ENCODE results near the gene MMP27. TPM values are rescaled to one million over a fixed set of nuclear protein-coding genes. Genes with fewer than 3 reads are reported as not detected.
A peak's percentile ranks its signal among the peaks of the same experiment; 100 is the strongest.
"Not testable (repeated sequence)": the region's sequence is repeated elsewhere in the genome, so short reads cannot be mapped to it uniquely, and the experiment has no call there.

The MMP27 gene, protein sequence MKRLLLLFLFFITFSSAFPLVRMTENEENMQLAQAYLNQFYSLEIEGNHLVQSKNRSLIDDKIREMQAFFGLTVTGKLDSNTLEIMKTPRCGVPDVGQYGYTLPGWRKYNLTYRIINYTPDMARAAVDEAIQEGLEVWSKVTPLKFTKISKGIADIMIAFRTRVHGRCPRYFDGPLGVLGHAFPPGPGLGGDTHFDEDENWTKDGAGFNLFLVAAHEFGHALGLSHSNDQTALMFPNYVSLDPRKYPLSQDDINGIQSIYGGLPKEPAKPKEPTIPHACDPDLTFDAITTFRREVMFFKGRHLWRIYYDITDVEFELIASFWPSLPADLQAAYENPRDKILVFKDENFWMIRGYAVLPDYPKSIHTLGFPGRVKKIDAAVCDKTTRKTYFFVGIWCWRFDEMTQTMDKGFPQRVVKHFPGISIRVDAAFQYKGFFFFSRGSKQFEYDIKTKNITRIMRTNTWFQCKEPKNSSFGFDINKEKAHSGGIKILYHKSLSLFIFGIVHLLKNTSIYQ
- polyA plus RNA-seq (ENCODE audit: low read depth in 6 of 6) = not detected

- DNase-seq (no peak), ATAC-seq (ENCODE audit: low read depth in 2 of 2) (no peak)
- Mint-ChIP-seq H3K27me3 (peaks cover 21 to 26% (median 23%) of the 10 kb centered on the region in 3 donors), H3K4me3 (no peak within 1 kb of the TSS), H3K4me1 (no peaks in the 10 kb centered on the region), H3K36me3 (no peaks in the 10 kb centered on the region), H3K9me3 (peaks cover 0 to 3% (median 0%) of the 10 kb centered on the region in 7 donors), H3K27ac (peak within 1 kb of the TSS in 2 of 6 donors; percentile 8 to 42)
Observed at GRCh38 chr11:102705626-102706025, at the start of gene MMP27. Gene MMP27 (minus strand): TSS chr11:102705769. CDS start chr11:102705714, 55 bp downstream.

- DNase-seq = no peak
- Mint-ChIP-seq H3K4me1 (peaks cover 0 to 4% (median 0%) of the 10 kb centered on the region in 3 donors), H3K4me3 (no peak overlapping the region), H3K27me3 (peaks cover 32 to 42% (median 35%) of the 10 kb centered on the region in 3 donors), H3K9me3 (peaks cover 0 to 8% (median 3%) of the 10 kb centered on the region in 7 donors), H3K36me3 (no peaks in the 10 kb centered on the region), H3K27ac (peak overlapping the region in 1 of 6 donors; percentile 1)
- no peak for ATAC-seq (ENCODE audit: low read depth in 2 of 2)
Observed at GRCh38 chr11:102753267-102753666, 47.7 kb upstream of the MMP27 start.

DNA sequence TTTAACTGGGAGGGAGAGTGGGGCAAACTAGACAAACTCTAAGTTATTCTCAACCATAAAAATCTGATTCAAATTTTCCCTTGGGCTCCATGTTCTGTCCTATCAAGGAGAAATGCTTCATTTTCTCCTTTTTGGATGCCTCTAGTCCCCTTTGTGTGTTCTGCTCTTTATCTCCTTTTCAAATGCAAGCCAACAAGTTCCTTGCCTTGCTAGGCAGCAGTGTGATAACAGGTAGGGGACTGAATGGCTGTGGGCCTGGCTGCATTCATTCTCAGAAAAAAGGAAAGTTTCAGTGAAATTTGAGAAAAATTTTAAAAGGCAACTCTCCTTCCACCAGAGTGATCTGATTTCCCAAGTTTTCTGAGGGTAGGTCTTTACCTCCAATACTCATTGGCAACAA is 46.1 kb upstream of the MMP27 start:
- Mint-ChIP-seq H3K27ac (no peak overlapping the region), H3K9me3 (peaks cover 3 to 13% (median 11%) of the 10 kb centered on the region in 7 donors), H3K36me3 (peaks cover 0 to 10% of the 10 kb centered on the region in 2 donors), H3K27me3 (peaks cover 27 to 40% (median 32%) of the 10 kb centered on the region in 3 donors), H3K4me3 (no peak overlapping the region), H3K4me1 (no peaks in the 10 kb centered on the region)
- ATAC-seq (ENCODE audit: low read depth in 2 of 2) = no peak
- no peak for DNase-seq

GRCh38 chr11:102749101-102749722 is 43.6 kb upstream of the MMP27 start:
- no peak overlapping the region for H3K27ac Mint-ChIP-seq
- peaks cover 0 to 10% of the 10 kb centered on the region in 2 donors for H3K36me3 Mint-ChIP-seq
- ATAC-seq (ENCODE audit: low read depth in 2 of 2) (no peak), DNase-seq (no peak)
- peaks cover 5 to 17% (median 13%) of the 10 kb centered on the region in 7 donors for H3K9me3 Mint-ChIP-seq
- peaks cover 12 to 32% (median 18%) of the 10 kb centered on the region in 3 donors for H3K27me3 Mint-ChIP-seq
- no peaks in the 10 kb centered on the region for H3K4me1 Mint-ChIP-seq
- no peak overlapping the region for H3K4me3 Mint-ChIP-seq

- DNase-seq; H3K4me1 Mint-ChIP-seq; ATAC-seq (ENCODE audit: low read depth in 2 of 2); H3K27ac Mint-ChIP-seq; H3K4me3 Mint-ChIP-seq: not testable (repeated sequence)
- Mint-ChIP-seq H3K27me3 (peaks cover 5 to 24% (median 18%) of the 10 kb centered on the region in 3 donors), H3K9me3 (peaks cover 5 to 17% (median 13%) of the 10 kb centered on the region in 7 donors), H3K36me3 (peaks cover 0 to 10% of the 10 kb centered on the region in 2 donors)
Observed at GRCh38 chr11:102746746-102747578, 41.4 kb upstream of the MMP27 start.

DNA sequence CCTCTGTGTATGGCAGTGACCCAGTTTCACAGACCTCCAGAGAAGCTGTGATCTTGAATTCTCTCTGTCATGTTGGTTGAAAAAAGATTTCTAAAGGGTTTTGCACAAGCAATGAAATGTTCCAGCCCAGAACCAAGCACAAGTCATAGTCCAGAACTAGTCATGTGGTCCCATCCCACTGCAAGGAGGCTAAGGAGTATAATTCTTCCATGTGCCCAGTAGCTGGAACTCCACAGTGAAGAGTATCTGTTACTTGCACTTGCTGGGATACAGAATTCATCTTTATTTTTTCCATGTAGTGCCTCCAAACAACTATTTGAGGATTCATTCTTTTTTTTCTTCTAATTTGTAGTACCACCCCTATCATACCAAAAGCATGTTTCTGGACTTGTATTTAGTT is 29.1 kb upstream of the MMP27 start:
- H3K27me3 Mint-ChIP-seq = peaks cover 16 to 28% (median 17%) of the 10 kb centered on the region in 3 donors
- no peak overlapping the region for H3K27ac Mint-ChIP-seq
- H3K4me3 Mint-ChIP-seq = no peak overlapping the region
- no peaks in the 10 kb centered on the region for H3K4me1 Mint-ChIP-seq
- DNase-seq = no peak
- peaks cover 0 to 13% (median 4%) of the 10 kb centered on the region in 7 donors for H3K9me3 Mint-ChIP-seq
- no peak for ATAC-seq (ENCODE audit: low read depth in 2 of 2)
- H3K36me3 Mint-ChIP-seq = no peaks in the 10 kb centered on the region

GRCh38 chr11:102733232-102733875 is 27.8 kb upstream of the MMP27 start:
- H3K9me3 Mint-ChIP-seq = peaks cover 0 to 4% (median under 1%) of the 10 kb centered on the region in 7 donors
- ATAC-seq (ENCODE audit: low read depth in 2 of 2) (no peak), DNase-seq (no peak)
- no peaks in the 10 kb centered on the region for H3K36me3 Mint-ChIP-seq
- H3K4me3 Mint-ChIP-seq = no peak overlapping the region
- no peaks in the 10 kb centered on the region for H3K4me1 Mint-ChIP-seq
- peak overlapping the region in 2 of 6 donors; percentile 39 to 48 for H3K27ac Mint-ChIP-seq
- peaks cover 6 to 24% (median 11%) of the 10 kb centered on the region in 3 donors for H3K27me3 Mint-ChIP-seq

DNA sequence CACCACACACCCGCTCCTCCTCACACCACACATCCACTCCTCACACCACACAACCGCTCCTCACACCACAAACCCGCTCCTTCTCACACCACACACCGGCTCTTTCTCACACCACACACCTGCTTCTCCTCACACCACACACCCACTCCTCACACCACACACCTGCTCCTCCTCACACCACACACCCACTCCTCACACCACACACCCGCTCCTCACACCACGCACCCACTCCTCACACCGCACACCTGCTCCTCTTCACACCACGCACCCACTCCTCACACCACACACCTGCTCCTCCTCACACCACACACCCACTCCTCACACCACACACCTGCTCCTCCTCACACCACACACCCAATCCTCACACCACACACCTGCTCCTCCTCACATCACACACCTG is 25.4 kb upstream of the MMP27 start:
- H3K9me3 Mint-ChIP-seq; ATAC-seq (ENCODE audit: low read depth in 2 of 2); H3K36me3 Mint-ChIP-seq; H3K27me3 Mint-ChIP-seq; H3K4me3 Mint-ChIP-seq; H3K4me1 Mint-ChIP-seq; DNase-seq; H3K27ac Mint-ChIP-seq: not testable (repeated sequence)

GRCh38 chr11:102729849-102730815 is 24.6 kb upstream of the MMP27 start:
- DNase-seq = no peak
- Mint-ChIP-seq H3K4me3 (no peak overlapping the region), H3K27ac (no peak overlapping the region), H3K36me3 (no peaks in the 10 kb centered on the region), H3K27me3 (peaks cover 0 to 7% (median 0%) of the 10 kb centered on the region in 3 donors), H3K4me1 (no peaks in the 10 kb centered on the region), H3K9me3 (peaks cover 0 to 3% (median 0%) of the 10 kb centered on the region in 7 donors)
- no peak for ATAC-seq (ENCODE audit: low read depth in 2 of 2)

GRCh38 chr11:102727890-102728289 is 22.3 kb upstream of the MMP27 start:
- no peak for ATAC-seq (ENCODE audit: low read depth in 2 of 2)
- H3K9me3 Mint-ChIP-seq = peaks cover 0 to 10% (median 0%) of the 10 kb centered on the region in 7 donors
- DNase-seq = no peak
- no peaks in the 10 kb centered on the region for H3K36me3 Mint-ChIP-seq
- no peaks in the 10 kb centered on the region for H3K27me3 Mint-ChIP-seq
- H3K4me3 Mint-ChIP-seq = no peak overlapping the region
- no peaks in the 10 kb centered on the region for H3K4me1 Mint-ChIP-seq
- H3K27ac Mint-ChIP-seq = no peak overlapping the region

DNA sequence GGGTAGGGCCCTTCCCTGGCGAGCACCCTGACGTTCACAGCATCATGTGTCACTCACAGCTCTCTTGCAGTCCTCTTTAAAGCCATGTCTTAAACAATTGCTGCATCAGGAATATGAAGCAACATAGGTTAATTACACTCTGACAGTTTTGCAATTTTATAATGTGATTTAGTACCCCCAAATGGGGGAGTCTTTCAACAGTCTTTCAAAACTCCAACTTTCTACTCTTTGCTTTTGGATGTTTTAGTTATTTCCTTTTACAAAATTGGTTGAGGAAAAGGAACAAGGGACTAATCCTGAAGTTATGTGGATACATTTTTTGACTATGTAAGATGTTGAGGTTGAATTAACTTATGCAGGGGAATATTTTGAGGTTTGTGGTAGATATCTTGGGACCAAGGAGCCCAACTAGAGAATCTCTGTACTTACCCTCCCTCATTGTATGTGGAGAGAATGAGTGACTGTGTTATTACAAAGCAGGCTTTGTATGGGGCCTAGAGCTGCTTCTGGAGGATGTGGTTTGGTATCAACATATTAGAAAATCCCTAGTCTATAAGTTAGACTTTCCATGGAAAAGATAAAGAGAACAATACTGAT is 19.4 kb upstream of the MMP27 start, which contains the start of gene MMP8:
MMP8 (minus strand) TSS at position 51 of the 597 bp plus-strand sequence. CDS start 99 bp downstream, outside the sequence.
- Mint-ChIP-seq H3K27ac (no peak within 1 kb of the TSS), H3K9me3 (peaks cover 0 to 10% (median 5%) of the 10 kb centered on the region in 7 donors), H3K27me3 (peaks cover 0 to 13% (median 9%) of the 10 kb centered on the region in 3 donors), H3K36me3 (peaks cover 0 to 2% of the 10 kb centered on the region in 2 donors), H3K4me1 (no peaks in the 10 kb centered on the region), H3K4me3 (no peak within 1 kb of the TSS)
- no peak for ATAC-seq (ENCODE audit: low read depth in 2 of 2)
- DNase-seq = no peak
